Astrocyte (in vitro differentiated cells and primary cell): Measurements from ENCODE around the gene ADPRM. TPM values are rescaled to one million over a fixed set of nuclear protein-coding genes. Genes with fewer than 3 reads are reported as not detected.

Experiments
- DNase-seq: peaks from one replicate; pipeline ENCODE4 v3.0.0-alpha.2; 2010; ENCODE audit warnings: low read depth
- FAIRE-seq: peaks from 2 replicates; lab custom pipeline; 2011; peaks lifted over from hg19 to GRCh38; lab: Jason Lieb, UNC
- H2AFZ ChIP-seq: 2 replicates; pipeline ENCODE4 v1.6.0; 2012; ENCODE audit warnings: low read depth, low read length, inconsistent platforms
- H3K27ac ChIP-seq: 2 replicates; pipeline ENCODE4 v1.5.1; 2011; ENCODE audit warnings: low read depth, low read length, inconsistent platforms
- H3K27me3 ChIP-seq: 2 replicates; pipeline ENCODE4 v1.6.0; 2011; ENCODE audit warnings: low read length, inconsistent platforms; ENCODE audit not compliant: insufficient read depth
- H3K36me3 ChIP-seq: 2 replicates; pipeline ENCODE4 v1.5.1; 2011; ENCODE audit warnings: low read length, inconsistent platforms; ENCODE audit not compliant: insufficient read depth
- H3K4me1 ChIP-seq: 2 replicates; pipeline ENCODE4 v1.5.1; 2011; ENCODE audit warnings: low read length, inconsistent platforms; ENCODE audit not compliant: insufficient read depth
- H3K4me2 ChIP-seq: 2 replicates; pipeline ENCODE4 v1.6.0; 2012; ENCODE audit warnings: low read length, inconsistent platforms
- H3K4me3 ChIP-seq: 2 replicates; pipeline ENCODE4 v1.5.1; 2011; ENCODE audit warnings: low read depth, mild to moderate bottlenecking, low read length, inconsistent platforms; ENCODE audit not compliant: insufficient read depth
- H3K79me2 ChIP-seq: 2 replicates; pipeline ENCODE4 v1.6.0; 2012; ENCODE audit warnings: mild to moderate bottlenecking, low read length, inconsistent platforms; ENCODE audit not compliant: insufficient read depth
- H3K9ac ChIP-seq: 2 replicates; pipeline ENCODE4 v1.6.0; 2012; ENCODE audit warnings: mild to moderate bottlenecking, low read length, inconsistent platforms
- H3K9me3 ChIP-seq: 2 replicates; pipeline ENCODE4 v1.5.1; 2012; ENCODE audit warnings: low read depth, mild to moderate bottlenecking, low read length, inconsistent platforms; ENCODE audit not compliant: insufficient read depth
- H4K20me1 ChIP-seq: 2 replicates; pipeline ENCODE4 v1.6.0; 2012; ENCODE audit warnings: low read length, inconsistent platforms; ENCODE audit not compliant: insufficient read depth
- H3K27ac Mint-ChIP-seq: one replicate; pipeline ENCODE4 v1.8.0; 2021; ENCODE audit warnings: mild to moderate bottlenecking, mixed read lengths; ENCODE audit not compliant: unreplicated experiment
- H3K27me3 Mint-ChIP-seq: one replicate; pipeline ENCODE4 v1.8.0; 2021; ENCODE audit warnings: low read depth, mixed read lengths; ENCODE audit not compliant: unreplicated experiment
- H3K36me3 Mint-ChIP-seq: one replicate; pipeline ENCODE4 v1.8.0; 2021; ENCODE audit warnings: low read depth, mixed read lengths; ENCODE audit not compliant: unreplicated experiment
- H3K4me1 Mint-ChIP-seq: one replicate; pipeline ENCODE4 v1.8.0; 2021; ENCODE audit warnings: low read depth, mixed read lengths; ENCODE audit not compliant: unreplicated experiment
- H3K4me3 Mint-ChIP-seq: one replicate; pipeline ENCODE4 v1.8.0; 2021; ENCODE audit warnings: mild to moderate bottlenecking, moderate library complexity, mixed read lengths; ENCODE audit not compliant: unreplicated experiment
- H3K9me3 Mint-ChIP-seq: one replicate; pipeline ENCODE4 v1.8.0; 2021; ENCODE audit warnings: mild to moderate bottlenecking, mixed read lengths; ENCODE audit not compliant: unreplicated experiment
- EZH2 ChIP-seq: IDR thresholded peaks from 2 replicates; pipeline ENCODE4 v1.6.1; 2012; ENCODE audit warnings: mild to moderate bottlenecking, low read length, inconsistent platforms; ENCODE audit not compliant: insufficient read depth
- total RNA-seq: library from RNA; stranded (reverse); gene quantifications from 2 replicates; pipeline ENCODE4 v1.2.1, GENCODE V29; 2021
- TF ChIP-seq, protein P1 (sequence below): IDR thresholded peaks from 2 replicates; pipeline ENCODE4 v1.5.1; 2011; ENCODE audit warnings: low read depth, mild to moderate bottlenecking, inconsistent platforms, low read length, moderate library complexity; ENCODE audit not compliant: insufficient read depth

ADPRM gene
- total RNA-seq, 1 donor from 2014 or later = 11.3 TPM

DNA sequence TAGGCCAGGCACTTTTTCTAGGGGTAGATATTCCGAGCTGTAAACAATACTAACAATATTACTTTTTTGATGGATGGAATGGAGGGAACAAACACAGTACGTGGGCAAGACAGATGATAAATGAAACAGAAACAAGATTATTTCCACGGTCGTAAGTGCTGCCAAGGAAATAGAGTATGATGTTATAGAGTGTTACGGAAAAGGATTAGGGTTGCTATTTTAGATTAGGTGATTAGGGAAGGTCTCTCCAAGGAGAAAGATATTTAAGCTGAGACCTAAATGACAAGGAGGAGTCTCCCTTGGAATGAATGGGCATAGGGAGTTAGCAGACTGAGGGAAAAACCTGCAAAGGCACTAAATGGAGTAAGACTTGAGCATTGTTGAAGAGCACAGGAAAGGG, 8.3 kb downstream of the ADPRM start:
- no peak for TF ChIP-seq EZH2
- TF ChIP-seq, protein P1, sequence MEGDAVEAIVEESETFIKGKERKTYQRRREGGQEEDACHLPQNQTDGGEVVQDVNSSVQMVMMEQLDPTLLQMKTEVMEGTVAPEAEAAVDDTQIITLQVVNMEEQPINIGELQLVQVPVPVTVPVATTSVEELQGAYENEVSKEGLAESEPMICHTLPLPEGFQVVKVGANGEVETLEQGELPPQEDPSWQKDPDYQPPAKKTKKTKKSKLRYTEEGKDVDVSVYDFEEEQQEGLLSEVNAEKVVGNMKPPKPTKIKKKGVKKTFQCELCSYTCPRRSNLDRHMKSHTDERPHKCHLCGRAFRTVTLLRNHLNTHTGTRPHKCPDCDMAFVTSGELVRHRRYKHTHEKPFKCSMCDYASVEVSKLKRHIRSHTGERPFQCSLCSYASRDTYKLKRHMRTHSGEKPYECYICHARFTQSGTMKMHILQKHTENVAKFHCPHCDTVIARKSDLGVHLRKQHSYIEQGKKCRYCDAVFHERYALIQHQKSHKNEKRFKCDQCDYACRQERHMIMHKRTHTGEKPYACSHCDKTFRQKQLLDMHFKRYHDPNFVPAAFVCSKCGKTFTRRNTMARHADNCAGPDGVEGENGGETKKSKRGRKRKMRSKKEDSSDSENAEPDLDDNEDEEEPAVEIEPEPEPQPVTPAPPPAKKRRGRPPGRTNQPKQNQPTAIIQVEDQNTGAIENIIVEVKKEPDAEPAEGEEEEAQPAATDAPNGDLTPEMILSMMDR = no peak
- peaks cover 4% of the 10 kb centered on the region for H3K4me1 Mint-ChIP-seq

DNA sequence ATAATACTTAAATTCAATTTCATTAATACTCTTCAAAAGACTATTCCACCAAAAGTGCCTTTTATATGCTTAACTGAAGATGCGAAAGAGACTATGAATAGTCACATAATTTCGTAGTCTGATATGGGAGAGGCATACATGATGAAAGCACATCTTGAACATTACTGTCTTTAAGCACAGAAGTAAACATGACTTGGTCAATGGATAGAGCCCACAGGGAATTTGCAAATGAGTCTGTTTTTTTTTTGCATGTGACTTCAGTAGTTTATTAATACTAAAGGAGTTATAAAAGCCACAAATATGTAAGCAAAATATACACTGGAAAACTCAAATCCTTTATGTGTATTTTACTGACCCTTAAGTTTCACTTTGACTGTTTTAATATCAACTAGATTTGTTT, 15.9 kb downstream of the ADPRM start:
- no peaks in the 10 kb centered on the region for H3K9me3 Mint-ChIP-seq
- H3K79me2 ChIP-seq = no peaks in the 10 kb centered on the region

More for the DNA sequence above, 8.3 kb downstream of the ADPRM start:
- no peaks in the 10 kb centered on the region for H3K79me2 ChIP-seq
- no peaks in the 10 kb centered on the region for H3K27me3 Mint-ChIP-seq
- H4K20me1 ChIP-seq = no peaks in the 10 kb centered on the region
- no peak overlapping the region for H3K4me3 Mint-ChIP-seq
- no peak overlapping the region for H3K27ac Mint-ChIP-seq
- H3K4me1 ChIP-seq = no peaks in the 10 kb centered on the region
- no peak overlapping the region for H2AFZ ChIP-seq
- no peaks in the 10 kb centered on the region for H3K27me3 ChIP-seq
- no peak overlapping the region for H3K27ac ChIP-seq
- peaks cover 33% of the 10 kb centered on the region for H3K36me3 ChIP-seq
- FAIRE-seq (no peak), DNase-seq (no peak)
- no peak overlapping the region for H3K9ac ChIP-seq
- no peak overlapping the region for H3K4me3 ChIP-seq
- no peaks in the 10 kb centered on the region for H3K9me3 ChIP-seq
- peaks cover 2% of the 10 kb centered on the region for H3K9me3 Mint-ChIP-seq
- peaks cover 10% of the 10 kb centered on the region for H3K36me3 Mint-ChIP-seq
- no peak overlapping the region for H3K4me2 ChIP-seq

DNA sequence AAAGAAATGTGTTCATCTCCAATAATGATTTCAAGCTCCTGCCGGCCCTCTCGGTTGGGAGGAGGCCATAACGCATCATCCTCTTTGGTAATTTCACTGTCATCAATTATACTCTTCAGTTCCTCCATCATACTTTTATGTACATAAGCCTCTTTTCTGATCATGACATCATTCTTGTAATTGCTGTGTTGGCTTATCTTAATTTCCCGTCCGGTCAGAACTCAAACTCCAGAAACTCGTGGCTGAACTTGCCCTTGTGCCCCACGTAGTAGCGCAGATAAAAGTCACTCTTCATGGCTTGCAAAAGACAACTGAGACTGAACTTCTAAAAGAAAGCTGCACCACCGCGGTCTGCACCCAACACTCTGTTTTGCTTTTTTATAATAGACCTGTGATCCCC, 18.8 kb downstream of the ADPRM start:
- Mint-ChIP-seq H3K36me3 (no peaks in the 10 kb centered on the region), H3K27ac (no peak overlapping the region), H3K4me3 (no peak overlapping the region), H3K9me3 (no peaks in the 10 kb centered on the region), H3K27me3 (no peaks in the 10 kb centered on the region), H3K4me1 (no peaks in the 10 kb centered on the region)
- Histone ChIP-seq H3K27me3 (no peaks in the 10 kb centered on the region), H3K36me3 (peaks cover 14% of the 10 kb centered on the region), H3K79me2 (no peaks in the 10 kb centered on the region), H2AFZ (no peak overlapping the region), H3K9me3 (no peaks in the 10 kb centered on the region), H3K4me3 (no peak overlapping the region), H3K9ac (no peak overlapping the region), H3K27ac (no peak overlapping the region), H3K4me2 (no peak overlapping the region), H3K4me1 (no peaks in the 10 kb centered on the region), H4K20me1 (no peaks in the 10 kb centered on the region)
- FAIRE-seq = no peak
- no peak for DNase-seq
- no peak for TF ChIP-seq EZH2
- TF ChIP-seq, protein P1 = no peak

More for the DNA sequence above, 15.9 kb downstream of the ADPRM start:
- H3K9me3 ChIP-seq = no peaks in the 10 kb centered on the region
- no peak overlapping the region for H3K4me2 ChIP-seq
- H3K27ac ChIP-seq = no peak overlapping the region
- DNase-seq = no peak
- Mint-ChIP-seq H3K36me3 (peaks cover 8% of the 10 kb centered on the region), H3K27me3 (no peaks in the 10 kb centered on the region), H3K4me1 (no peaks in the 10 kb centered on the region), H3K27ac (no peak overlapping the region), H3K4me3 (no peak overlapping the region)
- no peaks in the 10 kb centered on the region for H3K27me3 ChIP-seq
- H4K20me1 ChIP-seq = no peaks in the 10 kb centered on the region
- H3K9ac ChIP-seq = no peak overlapping the region
- TF ChIP-seq EZH2 = no peak
- TF ChIP-seq, protein P1 = no peak
- H3K4me1 ChIP-seq = no peaks in the 10 kb centered on the region
- FAIRE-seq = no peak
- H3K4me3 ChIP-seq = no peak overlapping the region
- H3K36me3 ChIP-seq = peaks cover 31% of the 10 kb centered on the region
- H2AFZ ChIP-seq = no peak overlapping the region
